SK-N-SH treated with all-trans-retinoic acid at 6 μM for 48 hours (cell line): ENCODE data around the gene KLF18.

Experiments used
- ATAC-seq: fragments of 200-7000 bp; cut with Tn5 transposase; 3 replicates; pipeline ENCODE4 v1.9.1; 2020; ENCODE audit warnings: mild to moderate bottlenecking, moderate library complexity
- ARNTL ChIP-seq: fragments of 450-650 bp; formaldehyde crosslinking; IDR thresholded peaks from 2 replicates; pipeline ENCODE4 v1.5.0; 2020; ENCODE audit warnings: low read depth, mild to moderate bottlenecking, moderate library complexity, borderline replicate concordance
- BACH2 ChIP-seq: fragments of 250-450 bp; sonication (Bioruptor Pico); IDR thresholded peaks from 2 replicates; pipeline ENCODE4 v1.9.0; 2021; ENCODE audit warnings: mild to moderate bottlenecking, borderline replicate concordance
- CREB5 ChIP-seq: fragments of 250-450 bp; sonication (Bioruptor Pico); IDR thresholded peaks from 2 replicates; pipeline ENCODE4 v1.5.1; 2020; ENCODE audit warnings: low read depth, mild to moderate bottlenecking, moderate library complexity
- CSDC2 ChIP-seq: fragments of 250-450 bp; sonication (Bioruptor Pico); IDR thresholded peaks from 2 replicates; pipeline ENCODE4 v1.5.0; 2020; ENCODE audit warnings: mild to moderate bottlenecking, moderate library complexity
- CSRNP3 ChIP-seq: fragments of 250-450 bp; sonication (Bioruptor Pico); IDR thresholded peaks from 2 replicates; pipeline ENCODE4 v1.5.1; 2021; ENCODE audit warnings: mild to moderate bottlenecking, moderate library complexity
- ESRRG ChIP-seq: fragments of 250-450 bp; sonication (Bioruptor Pico); IDR thresholded peaks from 2 replicates; pipeline ENCODE4 v1.6.1; 2021; ENCODE audit warnings: mild to moderate bottlenecking
- GLIS3 ChIP-seq: fragments of 250-450 bp; sonication (Bioruptor Pico); IDR thresholded peaks from 2 replicates; pipeline ENCODE4 v1.5.0; 2020; ENCODE audit warnings: mild to moderate bottlenecking, moderate library complexity
- ISL1 ChIP-seq: fragments of 250-450 bp; sonication (Bioruptor Pico); IDR thresholded peaks from 2 replicates; pipeline ENCODE4 v2.1.2; 2022; ENCODE audit warnings: mild to moderate bottlenecking, moderate library complexity
- OSR1 ChIP-seq: fragments of 250-450 bp; sonication (Bioruptor Pico); IDR thresholded peaks from 2 replicates; pipeline ENCODE4 v1.8.0; 2022; ENCODE audit warnings: moderate library complexity, mild to moderate bottlenecking, inconsistent platforms
- PATZ1 ChIP-seq: fragments of 250-450 bp; sonication (Bioruptor Pico); IDR thresholded peaks from 2 replicates; pipeline ENCODE4 v1.8.0; 2020; ENCODE audit warnings: mild to moderate bottlenecking, moderate library complexity, borderline replicate concordance
- POU6F1 ChIP-seq: fragments of 250-450 bp; sonication (Bioruptor Pico); IDR thresholded peaks from 2 replicates; pipeline ENCODE4 v1.8.0; 2021; ENCODE audit warnings: low read depth, mild to moderate bottlenecking, moderate library complexity, borderline replicate concordance
- PPARA ChIP-seq: fragments of 250-450 bp; sonication (Bioruptor Pico); IDR thresholded peaks from 2 replicates; pipeline ENCODE4 v1.5.0; 2020; ENCODE audit warnings: mild to moderate bottlenecking, borderline replicate concordance
- RARB ChIP-seq: fragments of 250-450 bp; sonication (Bioruptor Pico); IDR thresholded peaks from 2 replicates; pipeline ENCODE4 v1.8.0; 2021; ENCODE audit warnings: mild to moderate bottlenecking, moderate library complexity
- SNAI2 ChIP-seq: fragments of 250-450 bp; sonication (Bioruptor Pico); IDR thresholded peaks from 2 replicates; pipeline ENCODE4 v1.5.0; 2020; ENCODE audit warnings: mild to moderate bottlenecking, moderate library complexity
- TCF4 ChIP-seq: fragments of 250-450 bp; sonication (Bioruptor Pico); IDR thresholded peaks from 2 replicates; pipeline ENCODE4 v1.8.0; 2021; ENCODE audit warnings: mild to moderate bottlenecking, moderate library complexity, borderline replicate concordance
- TOX ChIP-seq: fragments of 250-450 bp; sonication (Bioruptor Pico); IDR thresholded peaks from 2 replicates; pipeline ENCODE4 v1.8.0; 2021; ENCODE audit warnings: mild to moderate bottlenecking, moderate library complexity, borderline replicate concordance
- TSHZ2 ChIP-seq: fragments of 250-450 bp; sonication (Bioruptor Pico); IDR thresholded peaks from 2 replicates; pipeline ENCODE4 v1.5.0; 2020; ENCODE audit warnings: mild to moderate bottlenecking, moderate library complexity
- ZC3H10 ChIP-seq: fragments of 250-450 bp; sonication (Bioruptor Pico); IDR thresholded peaks from 2 replicates; pipeline ENCODE4 v1.5.1; 2021; ENCODE audit warnings: mild to moderate bottlenecking, moderate library complexity
- ZFP3 ChIP-seq: fragments of 250-450 bp; sonication (Bioruptor Pico); IDR thresholded peaks from 2 replicates; pipeline ENCODE4 v1.5.0; 2020; ENCODE audit warnings: mild to moderate bottlenecking, moderate library complexity
- ZNF565 ChIP-seq: fragments of 450-650 bp; formaldehyde crosslinking; conservative IDR thresholded peaks from 2 replicates; pipeline ENCODE4 v1.5.0; 2020; ENCODE audit warnings: low read depth, mild to moderate bottlenecking, moderate library complexity
- ZNF70 ChIP-seq: fragments of 450-650 bp; formaldehyde crosslinking; IDR thresholded peaks from 2 replicates; pipeline ENCODE4 v1.5.0; 2020; ENCODE audit warnings: mild to moderate bottlenecking, moderate library complexity

KLF18 gene

GRCh38 chr1:44154049-44154448, 12.6 kb upstream of the KLF18 start (continued):
- no peak for TF ChIP-seq RARB (CRISPR knock-in tag)
- no peak for TF ChIP-seq ZNF70
- no peak for TF ChIP-seq ZC3H10
- no peak for TF ChIP-seq ARNTL (CRISPR knock-in tag)

- ATAC-seq: no peak
- no peak for TF ChIP-seq PPARA
- TF ChIP-seq ESRRG (CRISPR knock-in tag): no peak
- no peak for TF ChIP-seq POU6F1 (CRISPR knock-in tag)
- no peak for TF ChIP-seq OSR1
- TF ChIP-seq ISL1 (CRISPR knock-in tag): no peak
- no peak for TF ChIP-seq CSRNP3
- TF ChIP-seq TOX: no peak
- no peak for TF ChIP-seq BACH2
- no peak for TF ChIP-seq TCF4 (CRISPR knock-in tag)
- TF ChIP-seq RARB (CRISPR knock-in tag): no peak
- no peak for TF ChIP-seq GLIS3 (CRISPR knock-in tag)
- no peak for TF ChIP-seq ZNF70
- no peak for TF ChIP-seq ARNTL (CRISPR knock-in tag)
- TF ChIP-seq CREB5 (CRISPR knock-in tag): no peak
- no peak for TF ChIP-seq TSHZ2 (CRISPR knock-in tag)
- no peak for TF ChIP-seq ZFP3 (CRISPR knock-in tag)
- no peak for TF ChIP-seq CSDC2 (CRISPR knock-in tag)
These were observed 11.3 kb upstream of the KLF18 start for GRCh38 chr1:44152692-44153091.

GRCh38 chr1:44151808-44152207, 10.4 kb upstream of the KLF18 start:
- ATAC-seq: no peak
- TF ChIP-seq TOX (no peak), TSHZ2 (CRISPR knock-in tag) (no peak), ZNF565 (CRISPR knock-in tag) (no peak), CREB5 (CRISPR knock-in tag) (no peak), ZNF70 (no peak), PATZ1 (CRISPR knock-in tag) (no peak), RARB (CRISPR knock-in tag) (no peak), ZC3H10 (no peak), SNAI2 (CRISPR knock-in tag) (no peak), ESRRG (CRISPR knock-in tag) (no peak), PPARA (no peak)
